Measurements from ENCODE around the gene SLIT3. TPM values are rescaled to one million over a fixed set of nuclear protein-coding genes. Genes with fewer than 3 reads are reported as not detected.

Gene SLIT3
- total and polyA plus RNA-seq, 9 of the 15 experiments (the other 6 are each of a cell fraction or from before 2014, with no cell fraction given), result 0.01 to 0.04 TPM; not detected in 7

- TF ChIP-seq UBTF (IDR thresholded peaks at IDR 0.05; ENCODE audit: borderline replicate concordance in 1 of 2, low read depth in 2 of 2, low read length in 2 of 2) (peak in 1 of 2 experiments; percentile 81; a peak in 1 of 4 replicates), ZBTB43 (CRISPR knock-in tag; IDR thresholded peaks at IDR 0.05) (no peak), C11orf30 (IDR thresholded peaks at IDR 0.05; ENCODE audit: low read depth) (peak; percentile 80), CTBP1 (IDR thresholded peaks at IDR 0.05; ENCODE audit: borderline replicate concordance) (0 out of 2 replicates have a peak, but pooled peaks have one; percentile 18), PHF8 (IDR thresholded peaks at IDR 0.05; ENCODE audit: borderline replicate concordance, low read length) (no peak), MAFF (IDR thresholded peaks at IDR 0.05; ENCODE audit: low read length) (peak; percentile 49), ARID3A (IDR thresholded peaks at IDR 0.05; ENCODE audit: borderline replicate concordance, low read depth, low read length) (peak; percentile 90), PML (IDR thresholded peaks at IDR 0.05; ENCODE audit: low read length) (peak; percentile 95), MXI1 (IDR thresholded peaks at IDR 0.05; ENCODE audit: low read depth, low read length) (peak; percentile 30; the same call in 1 of the 2 replicates), NCOR1 (IDR thresholded peaks at IDR 0.05) (peak; percentile 93), CHAMP1 (IDR thresholded peaks at IDR 0.05) (no peak), KDM1A (IDR thresholded peaks at IDR 0.05) (peak; percentile 61 to 70; a peak in 3 of 4 replicates), THAP12 (CRISPR knock-in tag; IDR thresholded peaks at IDR 0.05) (no peak), L3MBTL2 (IDR thresholded peaks at IDR 0.05) (0 out of 2 replicates have a peak, but pooled peaks have one; percentile 47), BMI1 (IDR thresholded peaks at IDR 0.05; ENCODE audit: low read length) (no peak), ZNF175 (CRISPR knock-in tag; IDR thresholded peaks at IDR 0.05; ENCODE audit: low read depth) (0 out of 2 replicates have a peak, but pooled peaks have one; percentile 76)
These were observed 487.6 kb downstream of the SLIT3 start (continued) for GRCh38 chr5:168813184-168813968.
